GM12891 (cell line): ENCODE data around the gene TLE1.

Experiments used
- DNase-seq: peaks from one replicate; pipeline ENCODE4 v3.0.0; 2011; ENCODE audit warnings: low spot score; ENCODE audit not compliant: insufficient read length
- FAIRE-seq: peaks from 2 replicates; lab custom pipeline; 2011; peaks lifted over from hg19 to GRCh38; lab: Jason Lieb, UNC
- PAX5 ChIP-seq: IDR thresholded peaks from 2 replicates; pipeline ENCODE4 v1.6.1; 2011; ENCODE audit warnings: low read length, moderate library complexity, mild to moderate bottlenecking; ENCODE audit not compliant: insufficient read depth, severe bottlenecking
- POLR2A ChIP-seq: IDR thresholded peaks from 2 replicates; pipeline ENCODE4 v1.6.1; 2011; ENCODE audit warnings: low read depth, low read length, control low read depth
- POLR2AphosphoS5 ChIP-seq: IDR thresholded peaks from 2 replicates; pipeline ENCODE4 v1.6.1; 2011; ENCODE audit warnings: low read depth, low read length, control low read depth
- POU2F2 ChIP-seq: IDR thresholded peaks from 2 replicates; pipeline ENCODE4 v1.6.1; 2011; ENCODE audit warnings: low read depth, mild to moderate bottlenecking, control low read depth, low read length, moderate library complexity
- SPI1 ChIP-seq: IDR thresholded peaks from 2 replicates; pipeline ENCODE4 v1.6.1; 2011; ENCODE audit warnings: low read depth, low read length, control low read depth
- TAF1 ChIP-seq: IDR thresholded peaks from 2 replicates; pipeline ENCODE4 v1.6.1; 2011; ENCODE audit warnings: low read depth, low read length, control low read depth

TLE1 gene

GRCh38 chr9:81625969-81626368, 63.4 kb downstream of the TLE1 start:
- TF ChIP-seq SPI1 (no peak), POLR2AphosphoS5 (no peak), PAX5 (no peak), POLR2A (no peak), TAF1 (no peak), POU2F2 (no peak)
- no peak for FAIRE-seq
- no peak for DNase-seq

- FAIRE-seq, result no peak
- no peak for TF ChIP-seq POU2F2
- TF ChIP-seq PAX5, result no peak
- no peak for DNase-seq
Measured at GRCh38 chr9:81623778-81624177, 65.6 kb downstream of the TLE1 start.

GRCh38 chr9:81622471-81623255, 66.7 kb downstream of the TLE1 start:
- DNase-seq (no peak), FAIRE-seq (no peak)
- TF ChIP-seq POU2F2, result no peak
- TF ChIP-seq POLR2AphosphoS5, result no peak
- TF ChIP-seq SPI1, result no peak
- TF ChIP-seq PAX5, result no peak
- TF ChIP-seq POLR2A, result no peak
- no peak for TF ChIP-seq TAF1

GRCh38 chr9:81621785-81622259, 67.5 kb downstream of the TLE1 start:
- FAIRE-seq (no peak), DNase-seq (no peak)
- no peak for TF ChIP-seq POLR2AphosphoS5
- no peak for TF ChIP-seq SPI1
- TF ChIP-seq PAX5, result no peak
- TF ChIP-seq TAF1, result no peak
- no peak for TF ChIP-seq POLR2A
- TF ChIP-seq POU2F2, result no peak

GRCh38 chr9:81621118-81621517, 68.2 kb downstream of the TLE1 start:
- DNase-seq (no peak), FAIRE-seq (no peak)
- TF ChIP-seq POU2F2, result no peak
- TF ChIP-seq PAX5, result no peak
- TF ChIP-seq POLR2A, result no peak
- TF ChIP-seq POLR2AphosphoS5, result no peak
- TF ChIP-seq SPI1, result no peak
- no peak for TF ChIP-seq TAF1

GRCh38 chr9:81620002-81620390, 69.4 kb downstream of the TLE1 start:
- TF ChIP-seq POLR2AphosphoS5, result no peak
- TF ChIP-seq SPI1, result no peak
- TF ChIP-seq TAF1, result no peak
- no peak for TF ChIP-seq POU2F2
- no peak for TF ChIP-seq PAX5
- no peak for TF ChIP-seq POLR2A
- no peak for FAIRE-seq
- no peak for DNase-seq

- no peak for DNase-seq
- no peak for FAIRE-seq
- TF ChIP-seq POLR2A (no peak), POLR2AphosphoS5 (no peak), SPI1 (no peak), POU2F2 (no peak), TAF1 (no peak), PAX5 (no peak)
Measured at GRCh38 chr9:81619353-81620001, 69.9 kb downstream of the TLE1 start.

- FAIRE-seq (no peak), DNase-seq (no peak)
- TF ChIP-seq POLR2AphosphoS5, result no peak
Measured at GRCh38 chr9:81618923-81619322, 70.4 kb downstream of the TLE1 start.

- FAIRE-seq (no peak), DNase-seq (no peak)
- no peak for TF ChIP-seq POLR2A
- TF ChIP-seq POU2F2, result no peak
- TF ChIP-seq TAF1, result no peak
- no peak for TF ChIP-seq PAX5
- no peak for TF ChIP-seq POLR2AphosphoS5
- TF ChIP-seq SPI1, result no peak
Measured at GRCh38 chr9:81616141-81616540, 73.2 kb downstream of the TLE1 start.

- TF ChIP-seq POLR2A, result no peak
- no peak for TF ChIP-seq SPI1
- TF ChIP-seq PAX5, result no peak
- no peak for DNase-seq
- FAIRE-seq, result no peak
Measured at GRCh38 chr9:81614335-81614734, 75.0 kb downstream of the TLE1 start.
